PC-3 (cell line): ENCODE measurements around the gene CTRB2. TPM values are rescaled to one million over a fixed set of nuclear protein-coding genes. Genes with fewer than 3 reads are reported as not detected.

Experiments used
- ATAC-seq: fragments of 200-7000 bp; cut with Tn5 transposase; 2 replicates; pipeline ENCODE4 v1.9.1; 2020; ENCODE audit warnings: mild to moderate bottlenecking, moderate library complexity
- BruUV-seq: library from RNA; stranded (reverse); fragments of 400-500 nt; replicated peaks from 2 replicates; lab custom pipeline; 2021; lab: Mats Ljungman, UMichigan
- CTCF ChIA-PET: fragments of 300-600 bp; sonication (Branson Sonifier 250); formaldehyde crosslinking; loops from one replicate; lab custom pipeline; 2022; ENCODE audit warnings: antibody characterized with exemption; lab: Charles Lee
- POLR2A ChIA-PET: fragments of 300-600 bp; sonication (Branson Sonifier 250); formaldehyde crosslinking; loops from one replicate; lab custom pipeline; 2022; ENCODE audit warnings: antibody characterized with exemption; ENCODE audit not compliant: unreplicated experiment; lab: Charles Lee
- DNase-seq: peaks from one replicate; pipeline ENCODE4 v3.0.0-alpha.2; 2015
- H2AFZ ChIP-seq: fragments of 300-600 bp; sonication (generic); 2 replicates; pipeline ENCODE4 v1.6.0; 2016; ENCODE audit warnings: antibody characterized with exemption, low read length
- H3F3A ChIP-seq: fragments of 300-600 bp; sonication (generic); one replicate; pipeline ENCODE4 v1.6.0; 2017; ENCODE audit warnings: antibody characterized with exemption, low read length, control low read depth, mild to moderate bottlenecking; ENCODE audit not compliant: unreplicated experiment
- H3K27ac ChIP-seq: fragments of 300-600 bp; sonication (generic); 2 replicates; pipeline ENCODE4 v1.5.1; 2016; ENCODE audit warnings: mild to moderate bottlenecking, low read length
- H3K27me3 ChIP-seq: fragments of 300-600 bp; sonication (generic); 2 replicates; pipeline ENCODE4 v1.6.1; 2016; ENCODE audit warnings: low read length, mixed read lengths
- H3K36me3 ChIP-seq: fragments of 300-600 bp; sonication (generic); 2 replicates; pipeline ENCODE4 v1.6.1; 2016; ENCODE audit warnings: low read depth, mixed run types, low read length, mixed read lengths
- H3K4me1 ChIP-seq: fragments of 300-600 bp; sonication (generic); 2 replicates; pipeline ENCODE4 v1.5.1; 2016; ENCODE audit warnings: low read length; ENCODE audit not compliant: insufficient read depth
- H3K4me2 ChIP-seq: fragments of 300-600 bp; sonication (generic); 2 replicates; pipeline ENCODE4 v1.6.0; 2016; ENCODE audit warnings: low read length
- H3K4me3 ChIP-seq: fragments of 300-600 bp; sonication (generic); 2 replicates; pipeline ENCODE4 v1.5.1; 2016; ENCODE audit warnings: mild to moderate bottlenecking, low read length, mixed read lengths
- H3K79me2 ChIP-seq: fragments of 300-600 bp; sonication (generic); 2 replicates; pipeline ENCODE4 v1.6.1; 2017; ENCODE audit warnings: low read length, mixed read lengths
- H3K9ac ChIP-seq: fragments of 300-600 bp; sonication (generic); 2 replicates; pipeline ENCODE4 v1.6.0; 2016; ENCODE audit warnings: mild to moderate bottlenecking, low read length
- H3K9me2 ChIP-seq: fragments of 300-600 bp; sonication (generic); replicated peaks from 2 replicates; pipeline ENCODE4 v1.6.1; 2016; ENCODE audit warnings: mixed run types, low read length, mixed read lengths
- H3K9me3 ChIP-seq: fragments of 300-600 bp; sonication (generic); 2 replicates; pipeline ENCODE4 v1.6.1; 2016; ENCODE audit warnings: low read length, mixed read lengths
- H4K20me1 ChIP-seq: fragments of 300-600 bp; sonication (generic); 2 replicates; pipeline ENCODE4 v1.6.1; 2016; ENCODE audit warnings: low read length, mixed read lengths
- CTCF ChIP-seq: fragments of 300-600 bp; sonication (generic); conservative IDR thresholded peaks from 2 replicates; pipeline ENCODE4 v1.5.1; 2017; ENCODE audit warnings: antibody characterized with exemption, low read depth, mild to moderate bottlenecking, low read length
- EZH2 ChIP-seq: fragments of 300-600 bp; sonication (generic); IDR thresholded peaks from one replicate; pipeline ENCODE4 v1.6.1; 2017; ENCODE audit warnings: antibody characterized with exemption, mild to moderate bottlenecking, low read length; ENCODE audit not compliant: unreplicated experiment
- EZH2phosphoT487 ChIP-seq: fragments of 300-600 bp; sonication (generic); IDR thresholded peaks from 2 replicates; pipeline ENCODE4 v1.6.1; 2018; ENCODE audit warnings: mild to moderate bottlenecking, antibody characterized with exemption, low read length, borderline replicate concordance
- intact Hi-C: fragments of 100-400 bp; cut with micrococcal nuclease; formaldehyde crosslinking; loops from 2 replicates; pipeline ENCODE4 v1.9.0; 2023
- total RNA-seq: library from RNA; depleted of rRNA; stranded (reverse); fragments of >200 nt; gene quantifications from 2 replicates; pipeline ENCODE4 v1.2.3, GENCODE V29; 2014

CTRB2 gene
- total RNA-seq, 1 experiment from 2014 or later, result not detected

- TF ChIP-seq EZH2 (no peak), CTCF (no peak), EZH2phosphoT487 (no peak)
- ChIA-PET CTCF (no interaction called here), POLR2A (no interaction called here)
- H3K79me2 ChIP-seq, result peaks cover 37% of the 10 kb centered on the region
- peaks cover 12% of the 10 kb centered on the region for H3K36me3 ChIP-seq
- no peak overlapping the region for H3K4me2 ChIP-seq
- no peak overlapping the region for H3K27ac ChIP-seq
- no peak overlapping the region for H3K9ac ChIP-seq
- no TSS peak for BruUV-seq
- H3F3A ChIP-seq, result no peaks in the 10 kb centered on the region
- ATAC-seq (no peak), DNase-seq (no peak)
- no peaks in the 10 kb centered on the region for H3K27me3 ChIP-seq
- no peaks in the 10 kb centered on the region for H3K9me3 ChIP-seq
- intact Hi-C loops, result no loop called here
- H2AFZ ChIP-seq, result no peak overlapping the region
- H3K4me1 ChIP-seq, result peaks cover 9% of the 10 kb centered on the region; the same call in 1 of the 2 replicates
- H3K9me2 ChIP-seq, result no peaks in the 10 kb centered on the region
- no peaks in the 10 kb centered on the region for H4K20me1 ChIP-seq
- no peak overlapping the region for H3K4me3 ChIP-seq
Measured at GRCh38 chr16:75235721-75236193, 28.8 kb upstream of the CTRB2 start.

GRCh38 chr16:75234856-75235696, 28.1 kb upstream of the CTRB2 start:
- ChIA-PET POLR2A (no interaction called here), CTCF (no interaction called here)
- H3K4me1 ChIP-seq, result peaks cover 9% of the 10 kb centered on the region; the same call in 1 of the 2 replicates
- no peak overlapping the region for H2AFZ ChIP-seq
- no peaks in the 10 kb centered on the region for H4K20me1 ChIP-seq
- H3K79me2 ChIP-seq, result peaks cover 30% of the 10 kb centered on the region
- intact Hi-C loops, result loop anchor here (1.0 to 5.0 kb wide), 3 partner anchors 10 to 150 kb away; no protein-coding TSS in a partner anchor
- ATAC-seq, result no peak
- H3K9ac ChIP-seq, result no peak overlapping the region
- 0 out of 2 replicates have a peak overlapping the region, but pooled peaks have one; percentile 51 for H3K27ac ChIP-seq
- no peak overlapping the region for H3K4me3 ChIP-seq
- no peaks in the 10 kb centered on the region for H3F3A ChIP-seq
- no peaks in the 10 kb centered on the region for H3K27me3 ChIP-seq
- no TSS peak for BruUV-seq
- H3K9me3 ChIP-seq, result no peaks in the 10 kb centered on the region
- peaks cover 15% of the 10 kb centered on the region for H3K36me3 ChIP-seq
- no peaks in the 10 kb centered on the region for H3K9me2 ChIP-seq
- no peak for TF ChIP-seq EZH2phosphoT487
- no peak for TF ChIP-seq EZH2
- TF ChIP-seq CTCF, result no peak
- no peak for DNase-seq
- no peak overlapping the region for H3K4me2 ChIP-seq

- H3K9me3 ChIP-seq, result no peaks in the 10 kb centered on the region
- intact Hi-C loops, result loop anchor here (5.0 kb wide), 1 partner anchor 36 kb away; no protein-coding TSS in a partner anchor
- ATAC-seq (no peak), DNase-seq (no peak)
- no peak overlapping the region for H3K9ac ChIP-seq
- no peaks in the 10 kb centered on the region for H4K20me1 ChIP-seq
- no peak overlapping the region for H2AFZ ChIP-seq
- peaks cover 15% of the 10 kb centered on the region for H3K79me2 ChIP-seq
- H3K27ac ChIP-seq, result no peak overlapping the region
- TF ChIP-seq EZH2 (no peak), CTCF (no peak), EZH2phosphoT487 (no peak)
- H3K27me3 ChIP-seq, result no peaks in the 10 kb centered on the region
- no peak overlapping the region for H3K4me3 ChIP-seq
- peaks cover 20% of the 10 kb centered on the region for H3K36me3 ChIP-seq
- no peak overlapping the region for H3K4me2 ChIP-seq
- ChIA-PET CTCF (interaction anchor here (0.6 to 1.3 kb wide), 5 partner anchors 19 to 168 kb away, joined by 3 to 17 read pairs (median 7); no protein-coding TSS in a partner anchor), POLR2A (no interaction called here)
- no peaks in the 10 kb centered on the region for H3K9me2 ChIP-seq
- H3K4me1 ChIP-seq, result peaks cover 9% of the 10 kb centered on the region; the same call in 1 of the 2 replicates
- H3F3A ChIP-seq, result no peaks in the 10 kb centered on the region
- BruUV-seq, result no TSS peak
Measured at GRCh38 chr16:75233611-75233938, 26.6 kb upstream of the CTRB2 start.
